ENCODE data around the gene CCDC82. TPM values are rescaled to one million over a fixed set of nuclear protein-coding genes. Genes with fewer than 3 reads are reported as not detected.

The CCDC82 gene
- total RNA-seq, 1 donor from 2014 or later, result 25.5 TPM

- H3K4me3 ChIP-seq (ENCODE audit: low read depth, low read length), result peak overlapping the region; percentile 76
- no peaks in the 10 kb centered on the region for H3K36me3 ChIP-seq (ENCODE audit: control insufficient read depth, insufficient read depth, low read length)
- no peak for TF ChIP-seq CTCF (IDR thresholded peaks at IDR 0.05; ENCODE audit: insufficient read depth, low read length, poor library complexity, severe bottlenecking)
- no peak for DNase-seq (ENCODE audit: low read depth)
- H3K27me3 ChIP-seq (ENCODE audit: control insufficient read depth, insufficient read depth, low read length), result no peaks in the 10 kb centered on the region
Measured at GRCh38 chr11:96390488-96390792, 728 bp upstream of the CCDC82 start.

GRCh38 chr11:96388891-96389719 is 607 bp downstream of the CCDC82 start:
- Histone ChIP-seq H3K36me3 (ENCODE audit: control insufficient read depth, insufficient read depth, low read length) (no peaks in the 10 kb centered on the region), H3K27me3 (ENCODE audit: control insufficient read depth, insufficient read depth, low read length) (no peaks in the 10 kb centered on the region), H3K4me3 (ENCODE audit: low read depth, low read length) (peak overlapping the region; percentile 76)
- no peak for TF ChIP-seq CTCF (IDR thresholded peaks at IDR 0.05; ENCODE audit: insufficient read depth, low read length, poor library complexity, severe bottlenecking)
- no peak for DNase-seq (ENCODE audit: low read depth)

DNA sequence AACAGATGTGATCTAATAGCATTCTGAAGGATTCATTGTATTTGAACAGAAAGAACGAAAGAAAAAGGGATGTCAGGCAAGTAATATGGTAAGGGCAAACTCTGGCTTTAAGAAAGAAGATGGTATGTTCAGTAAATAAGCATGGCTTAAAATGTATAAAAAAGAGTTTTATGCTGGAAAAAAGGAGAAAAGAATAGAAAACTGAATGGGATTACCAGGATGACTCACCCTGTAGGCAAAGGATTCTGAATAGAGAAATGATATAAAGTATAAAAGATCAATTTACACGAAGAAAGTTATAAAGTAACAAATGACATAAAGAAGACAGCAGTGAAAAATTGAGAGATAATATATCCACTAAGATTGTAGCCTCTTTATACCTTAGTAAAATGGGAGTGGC is 4.5 kb downstream of the CCDC82 start:
- no peaks in the 10 kb centered on the region for H3K27me3 ChIP-seq (ENCODE audit: control insufficient read depth, insufficient read depth, low read length)
- TF ChIP-seq CTCF (IDR thresholded peaks at IDR 0.05; ENCODE audit: insufficient read depth, low read length, poor library complexity, severe bottlenecking), result no peak
- no peaks in the 10 kb centered on the region for H3K36me3 ChIP-seq (ENCODE audit: control insufficient read depth, insufficient read depth, low read length)
- no peak overlapping the region for H3K4me3 ChIP-seq (ENCODE audit: low read depth, low read length)
- no peak for DNase-seq (ENCODE audit: low read depth)

DNA sequence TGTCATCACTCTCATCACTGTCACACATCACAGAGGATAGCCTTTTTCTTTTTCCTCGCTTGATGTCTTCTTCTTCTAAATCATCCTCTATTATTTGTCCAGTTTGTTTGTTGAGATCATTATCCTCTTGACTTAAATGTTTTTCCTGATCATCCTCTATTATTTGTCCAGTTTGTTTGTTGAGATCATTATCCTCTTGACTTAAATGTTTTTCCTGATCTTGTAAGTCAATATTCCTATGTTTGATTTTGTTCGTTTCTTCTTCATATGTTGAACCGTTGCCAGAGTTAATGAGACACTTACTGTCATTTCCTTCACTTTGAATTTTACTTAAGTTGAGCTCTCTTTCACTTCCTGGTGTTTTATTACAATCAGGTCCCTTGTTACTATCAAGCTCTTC is 5.6 kb downstream of the CCDC82 start:
- DNase-seq (ENCODE audit: low read depth), result no peak
- no peak for TF ChIP-seq CTCF (IDR thresholded peaks at IDR 0.05; ENCODE audit: insufficient read depth, low read length, poor library complexity, severe bottlenecking)
- Histone ChIP-seq H3K27me3 (ENCODE audit: control insufficient read depth, insufficient read depth, low read length) (no peaks in the 10 kb centered on the region), H3K36me3 (ENCODE audit: control insufficient read depth, insufficient read depth, low read length) (no peaks in the 10 kb centered on the region), H3K4me3 (ENCODE audit: low read depth, low read length) (no peak overlapping the region)

GRCh38 chr11:96376796-96377195 is 12.9 kb downstream of the CCDC82 start:
- no peak overlapping the region for H3K4me3 ChIP-seq (ENCODE audit: low read depth, low read length)
- H3K36me3 ChIP-seq (ENCODE audit: control insufficient read depth, insufficient read depth, low read length), result no peaks in the 10 kb centered on the region
- no peaks in the 10 kb centered on the region for H3K27me3 ChIP-seq (ENCODE audit: control insufficient read depth, insufficient read depth, low read length)
- DNase-seq (ENCODE audit: low read depth), result no peak
- no peak for TF ChIP-seq CTCF (IDR thresholded peaks at IDR 0.05; ENCODE audit: insufficient read depth, low read length, poor library complexity, severe bottlenecking)

DNA sequence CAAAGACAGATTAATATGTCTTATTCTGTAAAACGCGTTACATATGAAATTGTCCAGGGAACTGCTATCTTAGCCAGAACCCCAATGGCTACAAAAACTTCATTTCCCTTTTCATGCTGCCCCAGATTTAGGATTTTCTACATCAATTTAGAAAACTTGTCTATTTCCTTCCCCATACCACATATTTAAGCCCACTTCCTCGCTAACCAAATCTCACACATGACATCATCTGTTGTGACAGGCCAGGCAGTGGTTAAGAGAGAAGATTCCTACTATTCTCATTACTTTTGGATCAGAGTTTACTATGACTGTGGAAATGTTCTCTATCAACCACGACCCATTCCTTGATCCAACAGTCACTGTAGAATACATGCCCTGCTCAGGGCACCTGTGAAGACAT is 15.9 kb downstream of the CCDC82 start:
- H3K4me3 ChIP-seq (ENCODE audit: low read depth, low read length), result no peak overlapping the region
- H3K27me3 ChIP-seq (ENCODE audit: control insufficient read depth, insufficient read depth, low read length), result no peaks in the 10 kb centered on the region
- no peak for DNase-seq (ENCODE audit: low read depth)
- no peak for TF ChIP-seq CTCF (IDR thresholded peaks at IDR 0.05; ENCODE audit: insufficient read depth, low read length, poor library complexity, severe bottlenecking)
- no peaks in the 10 kb centered on the region for H3K36me3 ChIP-seq (ENCODE audit: control insufficient read depth, insufficient read depth, low read length)

All from kidney epithelial cell (primary cell).